ENCODE measurements around the gene TEAD1.

GRCh38 chr11:12925520-12925919 lies 251.3 kb downstream of the TEAD1 start:
- TF ChIP-seq POLR2A (IDR thresholded peaks at IDR 0.05) = no peak
- no peak for TF ChIP-seq CTCF (IDR thresholded peaks at IDR 0.05)
